ENCODE results near the gene KDM4B.
A peak's percentile ranks its signal among the peaks of the same experiment; 100 is the strongest.
"Not testable (repeated sequence)": the region's sequence is repeated elsewhere in the genome, so short reads cannot be mapped to it uniquely, and the experiment has no call there.

Gene KDM4B

GRCh38 chr19:4933528-4933927 lies 35.4 kb upstream of the KDM4B start:
- H3K27ac ChIP-seq (replicated peaks), result 0 out of 2 replicates have a peak overlapping the region, but pooled peaks have one; percentile 26
- TF ChIP-seq POLR2AphosphoS5 (IDR thresholded peaks at IDR 0.05; ENCODE audit: low read depth) (no peak), SPI1 (IDR thresholded peaks at IDR 0.05; ENCODE audit: borderline replicate concordance, low read depth) (peak; percentile 94)
- H3K4me3 ChIP-seq (replicated peaks; ENCODE audit: insufficient read depth, low read length), result no peak overlapping the region
- DNase-seq (ENCODE audit: low read depth in 1 of 2, low spot score in 1 of 2), result peak in 1 of 2 experiments; percentile 36
- H3K27me3 ChIP-seq (ENCODE audit: insufficient read depth, poor library complexity, severe bottlenecking), result no peaks in the 10 kb centered on the region

GRCh38 chr19:4935444-4935843 lies 33.5 kb upstream of the KDM4B start:
- no peaks in the 10 kb centered on the region for H3K27me3 ChIP-seq (ENCODE audit: insufficient read depth, poor library complexity, severe bottlenecking)
- no peak overlapping the region for H3K27ac ChIP-seq (replicated peaks)
- no peak overlapping the region for H3K4me3 ChIP-seq (replicated peaks; ENCODE audit: insufficient read depth, low read length)
- no peak for DNase-seq (ENCODE audit: low read depth in 1 of 2, low spot score in 1 of 2)
- TF ChIP-seq POLR2AphosphoS5 (IDR thresholded peaks at IDR 0.05; ENCODE audit: low read depth) (no peak), GABPA (IDR thresholded peaks at IDR 0.05; ENCODE audit: low read depth) (no peak), SPI1 (IDR thresholded peaks at IDR 0.05; ENCODE audit: borderline replicate concordance, low read depth) (no peak)
- TF ChIP-seq, protein P1, sequence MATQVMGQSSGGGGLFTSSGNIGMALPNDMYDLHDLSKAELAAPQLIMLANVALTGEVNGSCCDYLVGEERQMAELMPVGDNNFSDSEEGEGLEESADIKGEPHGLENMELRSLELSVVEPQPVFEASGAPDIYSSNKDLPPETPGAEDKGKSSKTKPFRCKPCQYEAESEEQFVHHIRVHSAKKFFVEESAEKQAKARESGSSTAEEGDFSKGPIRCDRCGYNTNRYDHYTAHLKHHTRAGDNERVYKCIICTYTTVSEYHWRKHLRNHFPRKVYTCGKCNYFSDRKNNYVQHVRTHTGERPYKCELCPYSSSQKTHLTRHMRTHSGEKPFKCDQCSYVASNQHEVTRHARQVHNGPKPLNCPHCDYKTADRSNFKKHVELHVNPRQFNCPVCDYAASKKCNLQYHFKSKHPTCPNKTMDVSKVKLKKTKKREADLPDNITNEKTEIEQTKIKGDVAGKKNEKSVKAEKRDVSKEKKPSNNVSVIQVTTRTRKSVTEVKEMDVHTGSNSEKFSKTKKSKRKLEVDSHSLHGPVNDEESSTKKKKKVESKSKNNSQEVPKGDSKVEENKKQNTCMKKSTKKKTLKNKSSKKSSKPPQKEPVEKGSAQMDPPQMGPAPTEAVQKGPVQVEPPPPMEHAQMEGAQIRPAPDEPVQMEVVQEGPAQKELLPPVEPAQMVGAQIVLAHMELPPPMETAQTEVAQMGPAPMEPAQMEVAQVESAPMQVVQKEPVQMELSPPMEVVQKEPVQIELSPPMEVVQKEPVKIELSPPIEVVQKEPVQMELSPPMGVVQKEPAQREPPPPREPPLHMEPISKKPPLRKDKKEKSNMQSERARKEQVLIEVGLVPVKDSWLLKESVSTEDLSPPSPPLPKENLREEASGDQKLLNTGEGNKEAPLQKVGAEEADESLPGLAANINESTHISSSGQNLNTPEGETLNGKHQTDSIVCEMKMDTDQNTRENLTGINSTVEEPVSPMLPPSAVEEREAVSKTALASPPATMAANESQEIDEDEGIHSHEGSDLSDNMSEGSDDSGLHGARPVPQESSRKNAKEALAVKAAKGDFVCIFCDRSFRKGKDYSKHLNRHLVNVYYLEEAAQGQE (IDR thresholded peaks at IDR 0.05; ENCODE audit: insufficient replicate concordance, low read depth), result no peak

GRCh38 chr19:4937060-4937459 lies 31.9 kb upstream of the KDM4B start:
- Histone ChIP-seq H3K27ac (replicated peaks) (no peak overlapping the region), H3K27me3 (ENCODE audit: insufficient read depth, poor library complexity, severe bottlenecking) (no peaks in the 10 kb centered on the region), H3K4me3 (replicated peaks; ENCODE audit: insufficient read depth, low read length) (no peak overlapping the region)
- DNase-seq (ENCODE audit: low read depth in 1 of 2, low spot score in 1 of 2), result no peak
- TF ChIP-seq POLR2AphosphoS5 (IDR thresholded peaks at IDR 0.05; ENCODE audit: low read depth) (no peak), SPI1 (IDR thresholded peaks at IDR 0.05; ENCODE audit: borderline replicate concordance, low read depth) (no peak), GABPA (IDR thresholded peaks at IDR 0.05; ENCODE audit: low read depth) (no peak)
- TF ChIP-seq, protein P2, sequence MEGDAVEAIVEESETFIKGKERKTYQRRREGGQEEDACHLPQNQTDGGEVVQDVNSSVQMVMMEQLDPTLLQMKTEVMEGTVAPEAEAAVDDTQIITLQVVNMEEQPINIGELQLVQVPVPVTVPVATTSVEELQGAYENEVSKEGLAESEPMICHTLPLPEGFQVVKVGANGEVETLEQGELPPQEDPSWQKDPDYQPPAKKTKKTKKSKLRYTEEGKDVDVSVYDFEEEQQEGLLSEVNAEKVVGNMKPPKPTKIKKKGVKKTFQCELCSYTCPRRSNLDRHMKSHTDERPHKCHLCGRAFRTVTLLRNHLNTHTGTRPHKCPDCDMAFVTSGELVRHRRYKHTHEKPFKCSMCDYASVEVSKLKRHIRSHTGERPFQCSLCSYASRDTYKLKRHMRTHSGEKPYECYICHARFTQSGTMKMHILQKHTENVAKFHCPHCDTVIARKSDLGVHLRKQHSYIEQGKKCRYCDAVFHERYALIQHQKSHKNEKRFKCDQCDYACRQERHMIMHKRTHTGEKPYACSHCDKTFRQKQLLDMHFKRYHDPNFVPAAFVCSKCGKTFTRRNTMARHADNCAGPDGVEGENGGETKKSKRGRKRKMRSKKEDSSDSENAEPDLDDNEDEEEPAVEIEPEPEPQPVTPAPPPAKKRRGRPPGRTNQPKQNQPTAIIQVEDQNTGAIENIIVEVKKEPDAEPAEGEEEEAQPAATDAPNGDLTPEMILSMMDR (IDR thresholded peaks at IDR 0.05; ENCODE audit: insufficient read depth, low read length), result no peak
- TF ChIP-seq, protein P1 (IDR thresholded peaks at IDR 0.05; ENCODE audit: insufficient replicate concordance, low read depth), result no peak

- not testable (repeated sequence) for H3K4me3 ChIP-seq (replicated peaks; ENCODE audit: insufficient read depth, low read length); H3K27ac ChIP-seq (replicated peaks); H3K27me3 ChIP-seq (ENCODE audit: insufficient read depth, poor library complexity, severe bottlenecking); DNase-seq (ENCODE audit: low read depth in 1 of 2, low spot score in 1 of 2)
Observed at GRCh38 chr19:4938461-4938860, 30.5 kb upstream of the KDM4B start.

DNA sequence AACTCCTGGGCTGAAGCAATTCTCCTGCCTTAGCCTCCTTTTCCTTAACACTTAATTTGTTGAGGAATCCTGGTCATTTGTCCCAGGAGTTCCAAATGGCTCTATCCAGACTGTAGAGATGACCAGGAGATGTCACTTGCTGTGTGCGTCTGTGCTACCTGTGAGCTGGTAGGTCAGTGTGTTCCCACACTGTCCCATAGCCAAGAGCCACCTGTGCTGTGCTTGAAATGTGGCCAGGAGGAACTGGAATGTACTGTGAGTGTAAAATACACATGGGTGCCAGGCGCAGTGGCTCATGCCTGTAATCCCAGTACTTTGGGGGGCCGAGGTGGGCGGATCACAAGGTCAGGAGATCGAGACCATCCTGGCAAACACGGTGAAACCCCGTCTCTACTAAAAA lies 29.4 kb upstream of the KDM4B start:
- no peak for DNase-seq (ENCODE audit: low read depth in 1 of 2, low spot score in 1 of 2)
- H3K4me3 ChIP-seq (replicated peaks; ENCODE audit: insufficient read depth, low read length), result no peak overlapping the region
- TF ChIP-seq, protein P1 (IDR thresholded peaks at IDR 0.05; ENCODE audit: insufficient replicate concordance, low read depth), result no peak
- TF ChIP-seq GABPA (IDR thresholded peaks at IDR 0.05; ENCODE audit: low read depth) (no peak), POLR2AphosphoS5 (IDR thresholded peaks at IDR 0.05; ENCODE audit: low read depth) (no peak), SPI1 (IDR thresholded peaks at IDR 0.05; ENCODE audit: borderline replicate concordance, low read depth) (no peak)
- TF ChIP-seq, protein P2 (IDR thresholded peaks at IDR 0.05; ENCODE audit: insufficient read depth, low read length), result no peak
- no peaks in the 10 kb centered on the region for H3K27me3 ChIP-seq (ENCODE audit: insufficient read depth, poor library complexity, severe bottlenecking)
- H3K27ac ChIP-seq (replicated peaks), result no peak overlapping the region

GRCh38 chr19:4941638-4942169 lies 27.2 kb upstream of the KDM4B start:
- H3K27me3 ChIP-seq (ENCODE audit: insufficient read depth, poor library complexity, severe bottlenecking); H3K4me3 ChIP-seq (replicated peaks; ENCODE audit: insufficient read depth, low read length); DNase-seq (ENCODE audit: low read depth in 1 of 2, low spot score in 1 of 2): not testable (repeated sequence)

GRCh38 chr19:4950650-4951049 lies 18.3 kb upstream of the KDM4B start:
- not testable (repeated sequence) for H3K27me3 ChIP-seq (ENCODE audit: insufficient read depth, poor library complexity, severe bottlenecking); H3K27ac ChIP-seq (replicated peaks); H3K4me3 ChIP-seq (replicated peaks; ENCODE audit: insufficient read depth, low read length); DNase-seq (ENCODE audit: low read depth in 1 of 2, low spot score in 1 of 2)

More at GRCh38 chr19:4941638-4942169, 27.2 kb upstream of the KDM4B start:
- H3K27ac ChIP-seq (replicated peaks), result not testable (repeated sequence)
